Smooth muscle cell (in vitro differentiated cells): Measurements from ENCODE around the gene CD40LG. TPM values are rescaled to one million over a fixed set of nuclear protein-coding genes. Genes with fewer than 3 reads are reported as not detected.

Source experiments
- DNase-seq: peaks from one replicate; lab custom pipeline; 2025; ENCODE audit not compliant: unreplicated experiment; lab: John Stamatoyannopoulos, UW
- H2AFZ ChIP-seq: fragments of 200-600 bp; sonication (generic); 2 replicates; pipeline ENCODE4 v1.6.0; 2016; ENCODE audit warnings: antibody characterized with exemption, low read depth, mild to moderate bottlenecking
- H3F3A ChIP-seq: fragments of 200-600 bp; sonication (generic); 2 replicates; pipeline ENCODE4 v1.6.0; 2017; ENCODE audit warnings: antibody characterized with exemption, low read depth
- H3K27ac ChIP-seq: fragments of 200-600 bp; sonication (generic); 2 replicates; pipeline ENCODE4 v1.5.1; 2016; ENCODE audit warnings: low read depth, mild to moderate bottlenecking
- H3K27me3 ChIP-seq: fragments of 200-600 bp; sonication (generic); 2 replicates; pipeline ENCODE4 v1.6.1; 2016; ENCODE audit warnings: low read depth, mild to moderate bottlenecking
- H3K36me3 ChIP-seq: fragments of 200-600 bp; sonication (generic); 2 replicates; pipeline ENCODE4 v1.5.1; 2016; ENCODE audit warnings: low read depth
- H3K4me1 ChIP-seq: fragments of 200-600 bp; sonication (generic); 2 replicates; pipeline ENCODE4 v1.5.1; 2016; ENCODE audit warnings: low read depth
- H3K4me2 ChIP-seq: fragments of 200-600 bp; sonication (generic); 2 replicates; pipeline ENCODE4 v1.6.0; 2016; ENCODE audit warnings: mild to moderate bottlenecking
- H3K4me3 ChIP-seq: fragments of 200-600 bp; sonication (generic); 2 replicates; pipeline ENCODE4 v1.5.1; 2016; ENCODE audit warnings: mild to moderate bottlenecking
- H3K79me2 ChIP-seq: fragments of 200-600 bp; sonication (generic); 2 replicates; pipeline ENCODE4 v1.6.0; 2016; ENCODE audit warnings: low read depth, mild to moderate bottlenecking
- H3K9ac ChIP-seq: fragments of 200-600 bp; sonication (generic); 2 replicates; pipeline ENCODE4 v1.6.0; 2016; ENCODE audit warnings: low read depth
- H3K9me3 ChIP-seq: fragments of 200-600 bp; sonication (generic); replicated peaks from 2 replicates; pipeline ENCODE4 v1.5.1; 2016; ENCODE audit warnings: low read depth
- H4K20me1 ChIP-seq: fragments of 200-600 bp; sonication (generic); 2 replicates; pipeline ENCODE4 v1.6.0; 2016; ENCODE audit warnings: low read depth
- CTCF ChIP-seq: fragments of 200-600 bp; sonication (generic); IDR thresholded peaks from 2 replicates; pipeline ENCODE4 v1.5.1; 2017; ENCODE audit warnings: borderline replicate concordance, mild to moderate bottlenecking, antibody characterized with exemption; ENCODE audit not compliant: insufficient read depth, poor library complexity, severe bottlenecking
- WGBS: methylation state at CpG from one replicate; pipeline ENCODE4 v1.1.7; 2016; ENCODE audit warnings: low lambda C conversion rate; 5-methylcytosine and 5-hydroxymethylcytosine counted together
- polyA plus RNA-seq: library from polyadenylated mRNA; unstranded; fragments of >200 nt; fragmentation: Nextera tagmentation; extraction: Ambion mirVana; gene quantifications from 2 replicates; pipeline ENCODE4 v1.2.1, GENCODE V29; 2016
- total RNA-seq: library from RNA; depleted of rRNA; stranded (reverse); fragments of >200 nt; gene quantifications from 2 replicates; pipeline ENCODE4 v1.2.3, GENCODE V29; 2014

The CD40LG gene
- total and polyA plus RNA-seq, 2 experiments from 2014 or later: not detected

GRCh38 chrX:136662104-136662503 is 14.1 kb downstream of the CD40LG start:
- Histone ChIP-seq H2AFZ (no peak overlapping the region), H3F3A (no peaks in the 10 kb centered on the region), H3K9me3 (peaks cover 7% of the 10 kb centered on the region), H3K9ac (no peak overlapping the region), H3K79me2 (no peaks in the 10 kb centered on the region), H3K36me3 (no peaks in the 10 kb centered on the region), H3K27ac (no peak overlapping the region), H4K20me1 (no peaks in the 10 kb centered on the region), H3K27me3 (no peaks in the 10 kb centered on the region), H3K4me1 (no peaks in the 10 kb centered on the region), H3K4me3 (no peak overlapping the region), H3K4me2 (no peak overlapping the region)
- 65% methylated on average over 2 of the region's 2 CpGs for WGBS
- no peak for TF ChIP-seq CTCF
- DNase-seq: no peak

GRCh38 chrX:136662976-136663375 is 15.0 kb downstream of the CD40LG start:
- no peak for DNase-seq
- Histone ChIP-seq H3K36me3 (no peaks in the 10 kb centered on the region), H3K4me3 (no peak overlapping the region), H3K9ac (no peak overlapping the region), H2AFZ (no peak overlapping the region), H3K4me1 (no peaks in the 10 kb centered on the region), H4K20me1 (no peaks in the 10 kb centered on the region), H3K27me3 (no peaks in the 10 kb centered on the region), H3F3A (no peaks in the 10 kb centered on the region), H3K4me2 (no peak overlapping the region), H3K27ac (no peak overlapping the region), H3K9me3 (peaks cover 7% of the 10 kb centered on the region), H3K79me2 (no peaks in the 10 kb centered on the region)
- TF ChIP-seq CTCF: no peak
- 93% methylated on average over 1 of the region's 1 CpG for WGBS

GRCh38 chrX:136665258-136665900 is 17.4 kb downstream of the CD40LG start:
- Histone ChIP-seq H3K79me2 (no peaks in the 10 kb centered on the region), H3K4me1 (no peaks in the 10 kb centered on the region), H3K4me3 (no peak overlapping the region), H3K36me3 (no peaks in the 10 kb centered on the region), H3K4me2 (no peak overlapping the region), H3K9ac (no peak overlapping the region), H3F3A (no peaks in the 10 kb centered on the region), H3K9me3 (peaks cover 10% of the 10 kb centered on the region), H2AFZ (no peak overlapping the region), H4K20me1 (no peaks in the 10 kb centered on the region), H3K27ac (no peak overlapping the region), H3K27me3 (no peaks in the 10 kb centered on the region)
- TF ChIP-seq CTCF: no peak
- 83% methylated on average over 6 of the region's 6 CpGs for WGBS
- DNase-seq: no peak

GRCh38 chrX:136666088-136666487 is 18.1 kb downstream of the CD40LG start:
- Histone ChIP-seq H3F3A (no peaks in the 10 kb centered on the region), H3K4me1 (no peaks in the 10 kb centered on the region), H3K9ac (no peak overlapping the region), H3K27ac (no peak overlapping the region), H3K4me2 (no peak overlapping the region), H4K20me1 (no peaks in the 10 kb centered on the region), H3K79me2 (no peaks in the 10 kb centered on the region), H3K9me3 (peaks cover 11% of the 10 kb centered on the region), H3K27me3 (no peaks in the 10 kb centered on the region), H3K36me3 (no peaks in the 10 kb centered on the region), H2AFZ (no peak overlapping the region), H3K4me3 (no peak overlapping the region)
- DNase-seq: no peak
- no peak for TF ChIP-seq CTCF
- WGBS: 85% methylated on average over 1 of the region's 1 CpG
